NCI-H187 treated with DMSO at 0.1 percent for 48 hours (cell line): ENCODE results near the gene DPF3.

Experiments used
- DNase-seq: peaks from one replicate; lab custom pipeline; 2025; lab: John Stamatoyannopoulos, UW

DPF3 gene

DNA sequence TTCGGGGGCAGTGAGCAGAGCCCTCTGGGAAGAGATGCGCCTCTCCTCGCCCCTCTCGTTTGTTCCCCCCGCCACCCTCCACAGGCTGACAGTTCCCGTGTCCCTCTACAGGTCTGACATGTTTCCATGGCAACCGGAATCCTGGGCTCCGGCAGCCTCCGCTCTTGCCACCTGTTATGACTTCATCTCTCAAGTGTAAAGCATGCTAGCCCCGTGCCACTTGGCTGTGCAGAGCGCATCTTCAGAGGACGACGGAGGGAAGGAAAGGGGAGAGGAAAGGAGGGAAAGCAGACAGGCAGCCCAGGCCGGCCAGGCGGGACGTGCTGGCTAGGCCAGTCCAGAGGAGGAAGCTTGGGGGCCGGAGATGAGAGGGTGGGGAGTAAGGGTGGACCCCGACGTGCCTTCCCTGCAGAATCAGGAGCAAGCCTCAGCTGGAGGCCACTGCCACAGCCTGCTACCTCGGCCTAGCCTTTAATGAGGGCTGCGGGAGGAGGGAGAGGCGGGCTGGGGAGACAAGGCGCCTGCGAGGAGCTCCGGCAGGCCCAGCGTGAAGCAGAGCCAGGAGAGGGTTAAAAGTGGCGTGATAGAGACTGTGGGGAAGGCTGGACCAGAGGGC is 214.3 kb downstream of the DPF3 start:
- no peak for DNase-seq

GRCh38 chr14:72679141-72679535 is 214.8 kb downstream of the DPF3 start:
- no peak for DNase-seq

DNA sequence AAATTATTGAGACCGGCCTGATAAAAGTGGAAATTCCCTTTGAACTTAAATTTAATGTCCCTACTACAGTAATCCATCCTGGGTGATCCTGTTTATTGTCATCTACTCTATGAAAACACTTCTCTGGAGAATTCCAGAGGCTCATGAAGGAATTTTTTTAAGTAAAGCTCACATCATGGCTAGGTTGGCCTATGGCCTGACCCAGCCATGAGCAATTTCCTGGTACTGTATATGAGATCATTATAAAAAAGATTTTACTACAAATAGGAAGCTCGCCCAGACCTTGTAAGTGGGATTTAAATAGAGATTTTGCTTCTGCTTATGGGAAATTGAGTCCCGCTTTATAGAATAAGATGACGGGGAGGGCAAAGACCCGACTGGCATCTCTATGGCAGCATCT is 215.5 kb downstream of the DPF3 start:
- DNase-seq = no peak

DNA sequence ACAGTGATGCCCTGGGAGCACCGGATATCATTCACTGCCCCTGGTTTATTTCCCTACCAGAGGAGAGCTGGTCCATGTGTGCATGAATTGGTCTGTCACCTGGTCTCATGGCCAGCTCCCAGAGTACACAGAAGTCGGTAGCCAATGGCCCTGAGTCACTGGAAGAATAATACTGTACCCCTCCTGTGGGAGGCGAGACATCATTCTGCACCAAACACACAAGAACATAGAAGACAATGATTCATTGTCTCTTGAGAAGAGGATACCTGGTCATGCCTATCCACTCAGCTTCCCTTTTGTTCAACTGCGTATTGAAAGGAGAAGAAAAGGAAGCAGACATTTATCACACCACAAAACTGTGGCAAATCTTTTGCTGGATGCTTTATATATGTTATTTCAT is 216.2 kb downstream of the DPF3 start:
- no peak for DNase-seq

- DNase-seq = no peak
These were observed 218.8 kb downstream of the DPF3 start for GRCh38 chr14:72675126-72675525.

- no peak for DNase-seq
These were observed 220.7 kb downstream of the DPF3 start for GRCh38 chr14:72673179-72673578.

DNA sequence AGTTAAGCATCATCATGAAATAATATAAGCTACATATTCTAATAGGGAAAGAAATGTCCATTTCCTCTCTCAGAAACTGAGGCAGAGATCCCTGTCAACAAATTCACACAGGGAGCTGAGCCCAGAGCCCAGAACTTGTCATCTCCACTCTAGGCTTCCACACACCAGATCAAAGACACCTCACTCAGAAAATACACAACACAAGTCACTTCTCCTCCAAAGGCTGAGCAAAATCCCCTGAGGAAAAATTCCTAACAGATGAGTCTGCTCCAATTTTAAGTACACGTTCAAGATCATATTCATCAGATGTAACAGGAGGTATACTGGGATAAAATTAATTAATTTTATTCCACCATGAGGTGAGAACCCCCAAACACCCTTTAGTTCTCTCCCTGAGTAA is 227.3 kb downstream of the DPF3 start:
- no peak for DNase-seq

GRCh38 chr14:72665259-72665658 is 228.6 kb downstream of the DPF3 start:
- no peak for DNase-seq

DNA sequence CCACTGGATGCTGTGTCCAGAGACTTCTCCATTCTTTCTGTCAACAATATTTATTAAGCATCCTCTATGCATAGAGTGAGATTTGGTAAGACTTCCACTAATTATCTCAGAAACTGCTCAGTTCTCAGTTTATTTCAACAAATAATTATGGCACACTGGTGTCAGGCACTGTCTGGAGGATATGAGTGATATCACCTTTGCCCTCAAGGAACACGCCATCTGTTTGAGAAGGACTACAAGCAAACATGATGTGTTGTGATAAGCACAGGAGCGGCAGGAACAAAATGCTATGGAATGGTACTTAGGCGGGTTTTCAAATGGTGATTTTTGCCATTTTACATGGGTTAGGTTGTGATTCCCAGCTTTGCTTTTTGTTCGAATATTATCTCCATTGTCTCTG is 229.2 kb downstream of the DPF3 start:
- DNase-seq = no peak

DNA sequence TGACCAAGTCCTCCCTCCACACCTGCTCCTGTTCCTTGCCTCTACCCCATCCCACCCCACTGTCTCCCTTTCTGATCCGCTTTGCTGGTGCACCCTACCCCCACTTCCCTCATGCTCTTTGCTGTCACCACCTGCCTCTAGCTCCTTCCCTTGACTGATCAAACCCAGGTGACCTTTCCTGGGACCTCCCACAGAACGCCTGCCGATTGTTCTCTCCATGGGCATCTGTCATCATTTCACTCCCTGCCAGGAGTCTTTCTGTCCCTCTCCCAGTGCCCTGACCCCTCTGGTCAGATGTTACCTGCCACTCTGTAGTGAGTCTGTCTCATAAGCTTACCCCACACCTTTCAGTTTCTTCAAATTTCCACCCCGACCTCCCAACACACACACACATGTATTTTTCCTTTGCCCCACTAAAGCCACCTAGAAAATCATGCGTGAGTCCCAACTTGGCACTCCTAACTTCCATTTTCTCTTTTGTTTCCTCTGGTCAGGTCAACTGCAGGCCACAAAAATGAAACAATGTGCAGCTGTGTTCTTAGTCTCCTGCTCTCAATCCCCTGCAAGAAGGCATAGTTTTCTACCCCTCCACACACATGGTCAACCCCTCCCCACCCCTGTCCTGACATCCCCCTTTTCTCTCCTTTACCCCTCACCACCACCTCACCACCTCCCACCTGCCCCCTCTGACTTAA is 229.8 kb downstream of the DPF3 start:
- no peak for DNase-seq

GRCh38 chr14:72663076-72663487 is 230.8 kb downstream of the DPF3 start:
- DNase-seq = no peak

DNA sequence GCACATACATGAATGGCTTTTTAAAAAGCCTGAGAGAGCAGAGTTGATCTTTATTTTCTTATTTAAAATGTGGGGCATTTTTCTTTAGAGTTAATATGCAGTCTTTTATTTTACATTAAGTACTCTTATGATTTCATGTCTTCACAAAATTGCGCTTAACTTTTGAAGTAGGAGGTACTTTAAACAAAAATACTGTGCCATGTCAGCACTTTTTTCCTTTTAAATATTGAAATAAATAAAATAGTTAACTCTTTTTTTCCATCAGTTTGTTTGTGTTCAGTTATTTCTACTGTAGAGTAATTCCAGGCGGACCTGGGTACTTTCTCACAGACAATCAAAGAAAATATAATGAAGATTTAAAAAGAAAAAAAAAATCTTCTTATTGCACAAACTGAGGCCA is 231.7 kb downstream of the DPF3 start:
- DNase-seq = no peak

DNA sequence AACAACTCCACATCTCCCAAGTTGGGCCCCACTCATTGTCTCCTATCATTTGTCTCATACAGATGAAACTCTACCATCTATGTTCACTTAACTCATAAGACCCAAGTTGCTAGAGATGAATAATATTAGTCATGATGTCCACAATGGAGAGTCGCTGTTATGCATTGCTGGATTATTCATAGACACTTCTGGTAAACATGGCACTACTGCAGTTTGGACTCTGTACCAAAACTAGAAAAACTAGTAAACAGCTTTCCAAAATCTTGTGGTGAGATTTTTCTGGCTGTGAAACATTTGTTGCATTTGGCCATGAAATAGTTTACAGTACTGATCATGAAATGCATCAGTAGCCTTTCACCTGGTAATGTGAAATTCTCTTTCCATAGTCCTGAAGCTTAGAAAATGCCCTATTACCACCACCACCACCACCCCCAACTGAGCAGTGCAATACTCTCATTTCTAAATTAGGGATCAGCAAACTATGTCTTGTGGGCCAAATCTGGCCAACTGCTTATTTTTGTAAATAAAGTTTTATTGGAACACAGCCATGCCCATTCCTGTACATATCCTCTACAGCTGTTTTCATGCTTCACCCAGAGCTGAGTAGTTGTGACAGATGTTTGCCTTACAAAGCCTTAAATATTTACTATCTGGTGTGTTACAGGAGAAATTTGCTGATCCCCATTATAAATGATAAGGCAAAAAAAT is 236.5 kb downstream of the DPF3 start:
- DNase-seq = no peak

- no peak for DNase-seq
These were observed 240.9 kb downstream of the DPF3 start for GRCh38 chr14:72653026-72653425.

DNA sequence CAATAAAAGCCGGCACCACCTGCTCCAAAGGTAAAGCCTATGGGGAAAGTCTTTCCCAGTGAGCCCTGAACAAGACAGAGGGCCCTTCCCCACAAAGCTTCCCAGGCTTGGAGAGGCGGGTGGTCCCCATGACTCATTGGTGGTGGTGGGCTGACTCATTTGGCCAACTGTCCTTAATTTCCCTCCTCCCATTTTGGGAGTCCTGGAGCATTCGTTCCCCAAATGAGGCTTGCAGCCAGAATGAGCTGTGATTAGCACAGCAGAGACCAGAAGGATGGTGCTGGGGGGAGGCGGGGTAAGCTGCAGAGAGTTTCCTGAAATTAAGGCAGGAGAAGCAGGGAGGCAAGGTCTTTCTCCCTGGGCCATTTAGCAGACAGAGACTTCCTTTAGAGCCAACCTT is 241.7 kb downstream of the DPF3 start:
- no peak for DNase-seq

GRCh38 chr14:72651714-72652113 is 242.2 kb downstream of the DPF3 start:
- DNase-seq = no peak

DNA sequence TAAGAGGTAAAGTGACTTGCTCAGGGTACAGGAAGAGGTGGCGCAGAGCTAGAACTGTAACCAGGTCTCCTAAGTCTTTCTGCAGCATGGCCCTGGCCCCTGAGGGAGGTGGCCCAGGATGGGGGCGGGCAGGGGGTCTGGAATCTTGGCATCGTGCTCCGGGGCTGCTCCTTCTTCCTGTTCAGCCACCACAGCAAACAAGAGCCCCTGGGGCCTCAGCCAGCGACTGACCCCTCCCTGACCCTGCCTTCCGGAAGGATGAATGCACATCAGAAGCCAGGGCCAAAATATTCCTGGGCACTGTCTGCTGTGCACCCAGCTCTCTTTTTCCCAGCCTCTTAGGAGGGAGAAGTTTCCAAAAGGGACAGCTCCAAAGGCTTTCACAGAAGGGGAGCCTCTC is 242.8 kb downstream of the DPF3 start:
- DNase-seq = no peak

- no peak for DNase-seq
These were observed 244.2 kb downstream of the DPF3 start for GRCh38 chr14:72649603-72650227.

GRCh38 chr14:72647782-72648181 is 246.1 kb downstream of the DPF3 start:
- no peak for DNase-seq

DNA sequence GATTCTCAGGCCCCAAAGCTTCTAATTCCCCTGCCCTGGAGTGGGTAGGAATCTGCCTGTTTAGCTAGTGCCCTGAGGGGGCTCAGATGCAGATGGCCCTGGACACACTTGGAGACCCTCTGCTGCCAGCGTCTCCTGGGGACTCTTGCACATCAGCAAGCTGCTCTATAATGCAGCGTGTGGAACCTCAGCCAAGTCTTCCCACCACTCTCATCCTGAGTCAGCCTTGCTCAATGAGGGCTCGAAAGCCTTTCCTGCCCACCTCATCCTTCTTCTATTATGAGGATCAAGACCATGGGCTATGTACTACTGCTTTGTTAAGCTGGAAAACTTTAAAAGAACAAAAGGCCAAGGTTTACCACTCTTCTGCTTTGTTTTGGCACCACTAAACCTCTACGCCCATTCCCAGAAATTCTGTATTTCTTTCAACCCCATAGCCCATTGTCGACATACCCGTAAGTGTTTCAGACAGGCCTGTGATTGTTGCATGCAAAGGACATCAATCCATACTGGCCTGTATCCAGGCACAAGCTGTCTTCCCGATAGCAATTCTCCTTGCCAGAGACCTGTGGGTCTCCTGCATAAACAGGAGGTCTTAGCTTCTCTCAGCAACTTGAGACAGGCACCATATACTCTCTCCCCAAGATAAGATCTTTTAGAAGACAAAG is 246.9 kb downstream of the DPF3 start:
- no peak for DNase-seq

DNA sequence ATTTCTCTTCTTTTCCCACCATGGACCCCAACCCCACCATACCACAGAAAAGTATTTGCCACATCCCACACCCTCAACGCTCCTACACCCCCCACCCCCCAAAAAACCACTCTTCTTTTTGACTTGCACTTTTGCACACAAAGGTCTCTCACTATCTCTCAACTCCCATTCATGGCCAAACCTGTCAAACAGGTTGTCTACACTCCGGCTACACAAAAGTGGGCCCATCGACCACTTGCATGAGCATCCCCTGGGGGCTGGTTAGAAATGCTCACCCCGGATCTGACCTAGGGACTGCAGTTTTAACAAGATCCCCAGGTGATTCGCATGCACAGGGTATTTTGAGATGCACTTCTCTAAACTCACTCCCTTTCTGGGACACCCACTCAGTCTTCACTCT is 248.2 kb downstream of the DPF3 start:
- DNase-seq = no peak

DNA sequence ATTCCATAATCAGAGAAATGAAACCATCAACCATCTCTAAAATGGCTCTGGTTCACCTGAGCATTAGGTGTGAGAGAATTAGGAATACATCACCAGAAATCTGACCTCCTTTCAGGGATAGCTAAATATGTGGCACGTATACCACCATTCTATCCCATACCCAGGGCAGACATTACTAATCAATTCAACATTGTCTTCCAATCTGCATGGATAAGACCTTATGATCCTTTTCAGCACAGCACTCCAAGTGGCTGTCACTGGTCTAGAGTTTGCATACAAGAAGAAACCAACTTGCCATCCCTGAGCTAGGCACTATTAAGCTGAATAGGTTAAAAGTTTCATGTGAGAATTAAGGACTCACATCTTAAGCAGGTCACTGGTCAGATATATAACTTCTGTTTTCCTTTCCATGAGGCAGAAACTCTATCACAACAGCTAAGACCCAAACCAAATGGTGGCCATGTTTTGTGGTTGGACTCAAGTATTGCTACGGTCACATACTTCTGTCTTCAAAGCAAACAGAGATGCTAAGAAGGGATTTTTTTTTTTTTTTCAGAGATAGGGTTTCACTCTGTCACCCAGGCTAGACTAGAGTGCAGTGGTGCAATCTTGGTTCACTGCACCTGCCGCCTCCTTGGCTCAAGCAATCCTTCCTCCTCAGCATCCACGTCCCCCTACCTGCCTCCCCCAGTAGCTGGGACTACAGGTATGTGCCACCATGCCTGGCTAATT is 249.0 kb downstream of the DPF3 start:
- no peak for DNase-seq
